Glutamatergic neuron (in vitro differentiated cells): Measurements from ENCODE around the gene ANKZF1. TPM values are rescaled to one million over a fixed set of nuclear protein-coding genes. Genes with fewer than 3 reads are reported as not detected.

Source experiments
- DNase-seq: peaks from one replicate; pipeline ENCODE4 v3.0.0; 2022
- H3K27ac Mint-ChIP-seq: one replicate; pipeline ENCODE4 v1.8.0; 2020; ENCODE audit warnings: mild to moderate bottlenecking, mixed read lengths, inconsistent platforms; ENCODE audit not compliant: unreplicated experiment
- H3K27me3 Mint-ChIP-seq: one replicate; pipeline ENCODE4 v1.8.0; 2020; ENCODE audit warnings: mild to moderate bottlenecking, moderate library complexity, mixed read lengths, inconsistent platforms; ENCODE audit not compliant: unreplicated experiment
- H3K36me3 Mint-ChIP-seq: one replicate; pipeline ENCODE4 v1.8.0; 2020; ENCODE audit warnings: mild to moderate bottlenecking, mixed read lengths, inconsistent platforms; ENCODE audit not compliant: unreplicated experiment
- H3K4me1 Mint-ChIP-seq: one replicate; pipeline ENCODE4 v1.8.0; 2020; ENCODE audit warnings: mild to moderate bottlenecking, low read depth, mixed read lengths, inconsistent platforms; ENCODE audit not compliant: unreplicated experiment
- H3K4me3 Mint-ChIP-seq: one replicate; pipeline ENCODE4 v1.8.0; 2020; ENCODE audit warnings: mild to moderate bottlenecking, mixed read lengths, inconsistent platforms; ENCODE audit not compliant: unreplicated experiment
- H3K9me3 Mint-ChIP-seq: one replicate; pipeline ENCODE4 v1.8.0; 2020; ENCODE audit warnings: mild to moderate bottlenecking, moderate library complexity, mixed read lengths, inconsistent platforms; ENCODE audit not compliant: unreplicated experiment
- total RNA-seq: library from RNA; stranded (reverse); fragmentation: NEBNext Ultra II Directional; extraction: Animal tissue kit (Norgen Biotek cat#: 25700); gene quantifications from one replicate; pipeline ENCODE4 v1.2.1, GENCODE V29; 2021; ENCODE audit not compliant: unreplicated experiment
- TF ChIP-seq, protein P1 (sequence below): fragments of 200-600 bp; sonication (generic); IDR thresholded peaks from one replicate; pipeline ENCODE4 v1.5.0; 2021; ENCODE audit not compliant: partially characterized antibody, unreplicated experiment

Gene ANKZF1
- total RNA-seq, 1 donor from 2014 or later = 95.8 TPM

DNA sequence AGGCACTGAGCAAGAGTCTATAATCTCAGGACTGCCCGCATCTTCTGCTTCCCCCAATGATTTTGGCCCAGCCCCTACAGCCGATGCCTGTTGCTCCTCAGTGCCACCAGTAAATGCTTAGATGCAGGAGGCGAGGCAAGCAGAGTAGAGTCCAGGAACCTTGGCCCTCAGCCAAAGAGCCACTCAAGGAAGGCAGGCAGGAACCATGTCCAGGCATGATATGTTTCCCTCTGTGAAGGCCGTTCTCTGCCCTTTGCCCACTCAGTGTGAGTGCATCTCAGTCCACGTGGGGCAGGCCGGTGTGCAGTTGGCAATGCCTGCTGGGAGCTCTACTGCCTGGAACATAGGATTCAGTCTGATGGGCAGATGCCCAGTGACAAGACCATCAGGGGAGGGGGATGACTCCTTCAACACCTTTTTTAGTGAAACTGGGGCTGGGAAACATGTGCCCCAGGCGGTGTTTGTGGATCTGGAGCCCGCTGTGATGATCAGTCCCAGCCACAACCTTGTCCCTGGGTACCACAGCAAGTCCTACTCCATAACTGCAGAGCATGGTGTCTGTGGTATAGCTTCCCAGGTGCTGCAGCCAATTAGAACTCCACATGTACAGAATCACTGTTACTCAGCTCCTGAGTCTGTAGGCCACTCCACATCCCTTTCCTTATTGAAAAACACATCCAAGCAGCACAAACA is 39.9 kb downstream of the ANKZF1 start:
- H3K9me3 Mint-ChIP-seq = peaks cover 6% of the 10 kb centered on the region
- TF ChIP-seq, protein P1, sequence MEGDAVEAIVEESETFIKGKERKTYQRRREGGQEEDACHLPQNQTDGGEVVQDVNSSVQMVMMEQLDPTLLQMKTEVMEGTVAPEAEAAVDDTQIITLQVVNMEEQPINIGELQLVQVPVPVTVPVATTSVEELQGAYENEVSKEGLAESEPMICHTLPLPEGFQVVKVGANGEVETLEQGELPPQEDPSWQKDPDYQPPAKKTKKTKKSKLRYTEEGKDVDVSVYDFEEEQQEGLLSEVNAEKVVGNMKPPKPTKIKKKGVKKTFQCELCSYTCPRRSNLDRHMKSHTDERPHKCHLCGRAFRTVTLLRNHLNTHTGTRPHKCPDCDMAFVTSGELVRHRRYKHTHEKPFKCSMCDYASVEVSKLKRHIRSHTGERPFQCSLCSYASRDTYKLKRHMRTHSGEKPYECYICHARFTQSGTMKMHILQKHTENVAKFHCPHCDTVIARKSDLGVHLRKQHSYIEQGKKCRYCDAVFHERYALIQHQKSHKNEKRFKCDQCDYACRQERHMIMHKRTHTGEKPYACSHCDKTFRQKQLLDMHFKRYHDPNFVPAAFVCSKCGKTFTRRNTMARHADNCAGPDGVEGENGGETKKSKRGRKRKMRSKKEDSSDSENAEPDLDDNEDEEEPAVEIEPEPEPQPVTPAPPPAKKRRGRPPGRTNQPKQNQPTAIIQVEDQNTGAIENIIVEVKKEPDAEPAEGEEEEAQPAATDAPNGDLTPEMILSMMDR = no peak
- no peaks in the 10 kb centered on the region for H3K36me3 Mint-ChIP-seq
- no peak for DNase-seq
- no peak overlapping the region for H3K27ac Mint-ChIP-seq
- H3K4me1 Mint-ChIP-seq = no peaks in the 10 kb centered on the region
- no peak overlapping the region for H3K4me3 Mint-ChIP-seq
- H3K27me3 Mint-ChIP-seq = peaks cover 8% of the 10 kb centered on the region

DNA sequence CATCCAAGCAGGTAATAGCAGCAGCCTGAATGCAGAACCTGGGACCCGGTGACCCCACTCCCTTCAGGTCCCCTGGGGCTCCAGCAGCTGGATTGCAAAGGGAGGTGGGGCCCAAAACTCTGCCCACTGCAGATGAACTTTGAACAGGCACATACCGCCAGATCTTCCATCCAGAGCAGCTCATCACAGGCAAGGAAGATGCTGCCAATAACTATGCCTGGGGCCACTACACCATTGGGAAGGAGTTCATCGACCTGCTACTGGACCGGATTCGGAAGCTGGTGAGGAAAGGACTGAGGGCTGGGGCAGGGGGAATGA is 40.4 kb downstream of the ANKZF1 start:
- H3K27me3 Mint-ChIP-seq = peaks cover 9% of the 10 kb centered on the region
- peaks cover 11% of the 10 kb centered on the region for H3K9me3 Mint-ChIP-seq
- H3K36me3 Mint-ChIP-seq = no peaks in the 10 kb centered on the region
- TF ChIP-seq, protein P1 = no peak
- peaks cover 4% of the 10 kb centered on the region for H3K4me1 Mint-ChIP-seq
- H3K27ac Mint-ChIP-seq = no peak overlapping the region
- H3K4me3 Mint-ChIP-seq = peak overlapping the region; percentile 11
- no peak for DNase-seq

DNA sequence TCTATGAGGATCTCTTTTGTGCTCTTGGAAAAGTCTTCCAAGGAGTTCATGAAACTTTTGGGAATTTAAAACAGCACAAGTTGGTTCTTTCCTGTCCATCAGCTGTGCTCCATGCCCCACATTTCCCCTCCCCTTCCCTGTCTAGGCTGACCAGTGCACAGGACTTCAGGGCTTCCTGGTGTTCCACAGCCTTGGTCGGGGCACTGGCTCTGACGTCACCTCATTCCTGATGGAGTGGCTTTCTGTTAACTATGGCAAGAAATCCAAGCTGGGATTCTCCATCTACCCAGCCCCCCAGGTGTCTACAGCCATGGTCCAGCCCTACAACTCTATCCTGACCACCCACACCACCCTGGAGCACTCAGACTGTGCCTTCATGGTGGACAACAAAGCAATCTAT is 41.4 kb downstream of the ANKZF1 start:
- H3K36me3 Mint-ChIP-seq = no peaks in the 10 kb centered on the region
- H3K4me3 Mint-ChIP-seq = no peak overlapping the region
- no peak for DNase-seq
- TF ChIP-seq, protein P1 = no peak
- H3K9me3 Mint-ChIP-seq = peaks cover 10% of the 10 kb centered on the region
- H3K27me3 Mint-ChIP-seq = peaks cover 9% of the 10 kb centered on the region
- H3K27ac Mint-ChIP-seq = no peak overlapping the region
- peaks cover 4% of the 10 kb centered on the region for H3K4me1 Mint-ChIP-seq

DNA sequence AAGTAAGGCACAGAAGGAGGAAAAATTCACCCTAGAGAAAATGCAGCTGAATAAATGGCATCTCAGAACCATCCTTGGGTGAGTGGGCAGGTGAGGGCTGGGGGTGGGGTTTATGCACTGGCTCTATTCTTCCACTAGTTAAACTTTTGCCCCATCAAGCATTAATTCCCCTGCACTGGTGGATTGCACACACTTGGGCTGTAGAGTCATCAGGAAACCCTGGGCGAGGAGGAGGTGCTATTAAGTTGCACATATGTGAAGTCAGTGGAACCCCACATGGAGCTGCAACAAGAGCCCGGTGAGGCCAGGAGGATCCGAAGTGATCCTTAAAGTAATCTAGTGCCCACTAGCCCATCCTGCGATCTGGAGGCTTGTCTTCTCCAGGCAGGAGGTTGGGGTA is 42.8 kb downstream of the ANKZF1 start:
- TF ChIP-seq, protein P1 = no peak
- no peak overlapping the region for H3K27ac Mint-ChIP-seq
- DNase-seq = no peak
- peaks cover 9% of the 10 kb centered on the region for H3K27me3 Mint-ChIP-seq
- peaks cover 10% of the 10 kb centered on the region for H3K9me3 Mint-ChIP-seq
- no peaks in the 10 kb centered on the region for H3K36me3 Mint-ChIP-seq
- peaks cover 7% of the 10 kb centered on the region for H3K4me1 Mint-ChIP-seq
- H3K4me3 Mint-ChIP-seq = no peak overlapping the region

DNA sequence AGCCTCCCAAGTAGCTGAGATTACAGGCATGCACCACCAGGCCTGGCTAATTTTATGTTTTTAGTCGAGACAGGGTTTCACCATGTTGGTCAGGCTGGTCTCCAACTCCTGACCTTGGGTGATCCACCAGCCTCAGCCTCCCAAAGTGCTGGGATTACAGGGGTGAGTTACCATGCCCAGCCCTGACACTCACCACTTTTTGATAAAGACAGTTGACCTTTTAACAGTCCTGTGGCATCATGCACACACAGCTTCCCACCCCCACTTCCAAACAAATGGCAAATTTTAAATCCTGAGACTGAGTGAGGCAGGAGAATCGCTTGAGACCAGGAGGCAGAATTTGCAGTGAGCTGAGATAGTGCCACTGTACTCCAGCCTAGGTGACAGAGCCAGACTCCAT is 43.4 kb downstream of the ANKZF1 start:
- no peak for DNase-seq
- TF ChIP-seq, protein P1 = no peak
- no peak overlapping the region for H3K27ac Mint-ChIP-seq
- peaks cover 9% of the 10 kb centered on the region for H3K27me3 Mint-ChIP-seq
- no peaks in the 10 kb centered on the region for H3K36me3 Mint-ChIP-seq
- no peak overlapping the region for H3K4me3 Mint-ChIP-seq
- peaks cover 12% of the 10 kb centered on the region for H3K4me1 Mint-ChIP-seq
- peaks cover 11% of the 10 kb centered on the region for H3K9me3 Mint-ChIP-seq
